IPS-18c (cell line): Measurements from ENCODE around the gene PSENEN.

Experiments
- H3K4me3 ChIP-seq: 2 replicates; pipeline ENCODE4 v1.7.0; 2013; ENCODE audit warnings: low read depth, mild to moderate bottlenecking, low read length, moderate library complexity; ENCODE audit not compliant: insufficient read depth
- H3K9me3 ChIP-seq: one replicate; pipeline ENCODE4 v1.6.1; 2013; ENCODE audit warnings: mild to moderate bottlenecking, low read length, moderate library complexity; ENCODE audit not compliant: control insufficient read depth, insufficient read depth

The PSENEN gene, protein sequence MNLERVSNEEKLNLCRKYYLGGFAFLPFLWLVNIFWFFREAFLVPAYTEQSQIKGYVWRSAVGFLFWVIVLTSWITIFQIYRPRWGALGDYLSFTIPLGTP

DNA sequence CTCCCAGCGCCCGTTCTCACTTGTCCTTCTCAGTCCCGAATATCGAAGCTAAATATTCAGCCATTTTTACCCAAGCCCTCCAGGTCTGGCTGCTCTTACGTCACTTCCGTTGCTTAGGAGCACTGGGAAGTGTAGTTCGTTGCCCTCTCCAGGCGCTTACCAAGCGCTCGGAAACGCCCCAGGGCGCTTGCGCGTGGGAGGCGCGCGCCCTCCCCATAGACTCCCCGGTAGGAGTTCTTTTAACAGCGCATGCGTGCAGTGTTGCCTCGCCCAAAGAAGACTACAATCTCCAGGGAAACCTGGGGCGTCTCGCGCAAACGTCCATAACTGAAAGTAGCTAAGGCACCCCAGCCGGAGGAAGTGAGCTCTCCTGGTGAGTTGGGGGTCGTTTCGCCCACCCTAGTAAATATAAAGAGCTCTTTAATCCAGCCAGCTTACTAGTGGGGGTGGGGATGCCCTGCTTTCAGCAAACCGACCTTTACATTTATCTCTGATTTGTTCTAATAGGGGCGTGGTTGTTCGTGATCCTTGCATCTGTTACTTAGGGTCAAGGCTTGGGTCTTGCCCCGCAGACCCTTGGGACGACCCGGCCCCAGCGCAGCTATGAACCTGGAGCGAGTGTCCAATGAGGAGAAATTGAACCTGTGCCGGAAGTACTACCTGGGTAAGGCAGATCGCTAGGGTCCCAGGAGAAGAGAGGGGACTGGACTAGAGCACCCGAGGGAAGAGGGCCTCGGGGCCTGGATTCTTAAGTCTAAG lies at the start of gene PSENEN, which contains the start of gene U2AF1L4:
Gene PSENEN (plus strand): TSS at position 324 of the 759 bp plus-strand sequence. CDS start 280 bp downstream, at position 604.
Gene U2AF1L4 (minus strand): TSS at position 91 of the 759 bp plus-strand sequence. CDS start 27 bp downstream, at position 64.
- Histone ChIP-seq H3K4me3 (peak within 1 kb of the TSS; percentile 92), H3K9me3 (no peaks in the 10 kb centered on the region)

GRCh38 chr19:35695895-35696422 lies 49.5 kb upstream of the PSENEN start:
- no peak overlapping the region for H3K4me3 ChIP-seq
- no peaks in the 10 kb centered on the region for H3K9me3 ChIP-seq

GRCh38 chr19:35696835-35697234 lies 48.6 kb upstream of the PSENEN start:
- H3K9me3 ChIP-seq, result no peaks in the 10 kb centered on the region
- H3K4me3 ChIP-seq, result no peak overlapping the region

DNA sequence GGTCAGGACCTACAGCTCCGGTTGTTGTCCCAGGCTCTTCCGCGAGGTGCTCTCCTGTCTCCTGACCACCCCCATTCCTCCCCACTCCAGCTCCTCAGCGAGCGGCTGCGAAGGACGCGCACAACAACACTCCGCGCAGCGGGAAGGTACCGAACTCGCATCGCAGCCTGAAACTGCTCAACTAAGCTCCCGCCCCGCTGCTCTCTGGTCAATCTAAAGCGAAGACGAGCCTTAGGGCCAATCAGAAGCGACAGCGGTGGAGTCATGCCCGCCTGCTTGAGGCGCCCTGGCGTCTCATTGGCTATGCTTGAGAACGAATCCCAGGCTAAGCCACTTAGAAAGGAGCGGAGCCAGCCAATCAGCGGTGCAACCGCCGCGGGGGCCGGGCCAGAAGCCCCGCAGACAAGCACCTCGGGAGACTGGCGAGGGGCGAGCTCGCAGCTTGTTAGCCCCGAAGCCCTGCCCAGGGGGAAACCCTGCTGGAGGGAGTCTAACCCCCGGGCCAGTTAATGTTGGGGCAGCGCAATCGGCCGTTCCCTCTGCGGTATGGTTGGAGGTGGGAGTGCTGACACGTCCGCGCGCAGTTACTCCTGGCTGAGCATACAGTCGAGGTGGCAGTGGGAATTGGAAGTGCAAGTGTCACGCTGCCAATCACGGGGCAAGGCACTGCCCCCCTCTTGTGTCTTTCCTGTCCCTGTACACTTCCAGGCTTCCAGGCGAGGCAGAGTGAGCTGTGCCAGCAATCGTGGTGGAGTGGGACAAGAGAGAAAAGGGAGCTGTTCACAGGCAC lies 43.0 kb upstream of the PSENEN start:
- Histone ChIP-seq H3K9me3 (peaks cover 2% of the 10 kb centered on the region), H3K4me3 (peak overlapping the region; percentile 72)

DNA sequence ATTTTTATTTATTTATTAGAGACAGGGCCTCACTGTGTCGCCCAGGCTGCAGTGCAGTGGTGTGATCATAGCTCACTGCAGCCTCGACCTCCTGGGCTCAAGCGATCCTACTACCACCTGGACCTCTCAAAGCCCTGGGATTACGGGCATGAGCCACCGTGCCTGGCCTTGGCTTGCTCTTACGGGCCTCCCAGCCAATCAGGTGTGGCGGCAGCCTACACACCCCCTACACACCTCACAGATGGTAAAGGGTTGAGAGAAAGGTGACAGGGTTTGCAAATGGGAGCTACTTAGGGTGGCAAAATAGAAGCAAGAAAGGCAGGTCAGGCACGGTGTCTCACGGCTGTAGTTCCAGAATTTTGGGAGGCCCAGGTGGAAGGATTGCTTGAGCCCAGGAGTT lies 42.1 kb upstream of the PSENEN start:
- H3K4me3 ChIP-seq, result no peak overlapping the region
- peaks cover 2% of the 10 kb centered on the region for H3K9me3 ChIP-seq

- peaks cover 2% of the 10 kb centered on the region for H3K9me3 ChIP-seq
- no peak within 1 kb of the TSS for H3K4me3 ChIP-seq
Observed at GRCh38 chr19:35704218-35704617, 41.2 kb upstream of the PSENEN start, which contains the start of gene ZBTB32. Gene ZBTB32, plus strand, starts transcription at chr19:35704558. Its CDS starts 10,069 bp downstream, at chr19:35714627.

- Histone ChIP-seq H3K4me3 (no peak overlapping the region), H3K9me3 (peaks cover 2% of the 10 kb centered on the region)
Observed at GRCh38 chr19:35708391-35708790, 37.1 kb upstream of the PSENEN start.

GRCh38 chr19:35710784-35711723 lies 34.4 kb upstream of the PSENEN start:
- H3K4me3 ChIP-seq, result no peak overlapping the region
- no peaks in the 10 kb centered on the region for H3K9me3 ChIP-seq

DNA sequence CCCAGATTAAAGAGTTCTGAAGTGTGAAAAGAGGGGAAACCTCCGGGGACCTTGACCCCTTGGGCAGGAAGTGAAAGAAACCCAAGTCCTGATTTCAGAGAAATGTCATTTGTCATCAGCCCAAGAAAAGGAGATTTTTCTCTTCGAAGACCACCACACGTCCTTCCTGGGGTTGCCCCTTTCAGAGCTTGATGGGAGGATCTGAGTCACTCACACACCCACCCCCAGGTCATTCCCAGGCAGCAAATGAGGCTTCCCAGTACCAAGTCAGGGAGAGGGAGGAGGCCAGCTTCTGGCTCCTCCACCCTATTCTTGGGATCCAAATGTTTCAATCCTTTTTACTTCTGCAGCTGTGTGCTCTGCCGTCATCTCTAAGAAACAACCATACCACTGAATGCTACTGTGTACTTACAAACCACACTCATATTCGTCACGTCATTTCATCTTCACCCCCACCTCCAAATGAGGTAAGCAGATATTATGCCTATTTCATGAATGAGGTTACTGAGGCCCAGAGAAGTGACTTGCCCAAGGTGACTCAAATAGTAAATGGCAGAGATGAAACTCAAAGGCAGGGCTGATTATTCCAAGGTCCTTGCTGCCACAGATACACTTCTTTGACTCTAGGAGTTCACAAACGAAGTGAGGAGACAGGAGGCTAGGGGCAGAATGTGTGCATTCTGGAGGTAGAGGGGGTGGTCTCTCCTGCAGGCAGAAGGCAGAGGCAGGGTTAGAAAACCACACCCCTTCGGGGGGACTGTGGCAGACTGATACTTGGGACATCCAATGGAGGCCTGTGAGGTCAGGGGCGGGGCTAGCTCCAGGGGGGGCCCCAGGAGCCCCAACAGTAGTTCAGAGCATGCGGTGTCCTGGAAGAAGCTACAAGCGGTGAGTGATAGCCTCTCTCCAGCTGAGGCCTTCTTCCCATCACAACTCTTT lies 32.6 kb upstream of the PSENEN start:
- H3K4me3 ChIP-seq, result no peak overlapping the region
- no peaks in the 10 kb centered on the region for H3K9me3 ChIP-seq

- H3K4me3 ChIP-seq, result no peak overlapping the region
Observed at GRCh38 chr19:35713506-35713850, 32.0 kb upstream of the PSENEN start.

DNA sequence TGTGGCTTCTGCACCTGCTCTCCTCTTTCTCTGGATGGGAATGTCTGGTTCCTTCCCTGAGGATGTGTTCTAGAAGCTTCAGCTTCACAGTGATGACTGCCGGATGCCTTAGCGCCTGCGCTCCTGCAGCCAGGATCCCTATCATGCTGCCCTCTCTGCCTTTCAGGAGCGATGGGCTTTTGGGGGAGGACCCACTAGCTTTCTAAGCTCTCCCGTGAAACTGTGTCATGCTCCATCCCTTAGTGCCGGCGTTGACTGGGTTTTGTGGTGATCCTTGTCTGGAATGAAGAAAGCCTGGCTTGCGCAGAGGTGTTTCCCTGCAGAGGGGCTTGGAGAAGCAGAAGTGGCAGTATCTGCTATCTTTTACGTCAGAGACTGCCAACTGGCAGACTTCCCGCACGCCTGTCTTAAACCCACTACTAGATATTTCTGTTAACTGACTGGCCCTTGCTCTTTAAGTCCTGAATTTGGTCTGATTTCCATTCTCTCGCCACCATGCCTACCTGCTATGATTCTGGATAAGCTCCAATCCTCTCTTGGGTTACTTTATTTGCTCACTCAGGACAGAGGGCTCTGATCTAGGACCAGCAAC lies 31.5 kb upstream of the PSENEN start:
- no peak overlapping the region for H3K4me3 ChIP-seq

More at GRCh38 chr19:35713506-35713850, 32.0 kb upstream of the PSENEN start:
- no peaks in the 10 kb centered on the region for H3K9me3 ChIP-seq

GRCh38 chr19:35714601-35715354 lies 30.7 kb upstream of the PSENEN start:
- H3K9me3 ChIP-seq, result no peaks in the 10 kb centered on the region
- no peak overlapping the region for H3K4me3 ChIP-seq

More for the DNA sequence above, 31.5 kb upstream of the PSENEN start:
- no peaks in the 10 kb centered on the region for H3K9me3 ChIP-seq

DNA sequence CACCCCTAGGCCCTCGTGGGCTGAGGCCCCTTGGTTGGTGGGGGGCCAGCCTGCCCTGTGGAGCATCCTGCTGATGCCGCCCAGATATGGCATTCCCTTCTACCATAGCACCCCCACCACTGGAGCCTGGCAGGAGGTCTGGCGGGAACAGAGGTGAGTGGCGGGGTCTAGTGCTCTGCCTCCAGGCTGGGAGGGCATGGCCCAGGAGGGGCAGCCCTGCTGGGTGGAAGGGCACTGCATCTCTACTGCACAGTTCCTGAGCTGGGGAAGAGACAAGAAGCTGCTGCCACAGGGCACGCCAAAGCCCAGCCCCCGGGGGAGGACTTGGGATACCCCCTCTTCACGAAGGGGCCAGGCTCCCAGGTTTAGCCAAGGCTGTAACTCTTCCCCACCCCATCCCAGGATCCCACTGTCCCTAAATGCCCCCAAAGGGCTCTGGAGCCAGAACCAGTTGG lies 30.1 kb upstream of the PSENEN start:
- H3K4me3 ChIP-seq, result peak overlapping the region; percentile 92
- no peaks in the 10 kb centered on the region for H3K9me3 ChIP-seq

DNA sequence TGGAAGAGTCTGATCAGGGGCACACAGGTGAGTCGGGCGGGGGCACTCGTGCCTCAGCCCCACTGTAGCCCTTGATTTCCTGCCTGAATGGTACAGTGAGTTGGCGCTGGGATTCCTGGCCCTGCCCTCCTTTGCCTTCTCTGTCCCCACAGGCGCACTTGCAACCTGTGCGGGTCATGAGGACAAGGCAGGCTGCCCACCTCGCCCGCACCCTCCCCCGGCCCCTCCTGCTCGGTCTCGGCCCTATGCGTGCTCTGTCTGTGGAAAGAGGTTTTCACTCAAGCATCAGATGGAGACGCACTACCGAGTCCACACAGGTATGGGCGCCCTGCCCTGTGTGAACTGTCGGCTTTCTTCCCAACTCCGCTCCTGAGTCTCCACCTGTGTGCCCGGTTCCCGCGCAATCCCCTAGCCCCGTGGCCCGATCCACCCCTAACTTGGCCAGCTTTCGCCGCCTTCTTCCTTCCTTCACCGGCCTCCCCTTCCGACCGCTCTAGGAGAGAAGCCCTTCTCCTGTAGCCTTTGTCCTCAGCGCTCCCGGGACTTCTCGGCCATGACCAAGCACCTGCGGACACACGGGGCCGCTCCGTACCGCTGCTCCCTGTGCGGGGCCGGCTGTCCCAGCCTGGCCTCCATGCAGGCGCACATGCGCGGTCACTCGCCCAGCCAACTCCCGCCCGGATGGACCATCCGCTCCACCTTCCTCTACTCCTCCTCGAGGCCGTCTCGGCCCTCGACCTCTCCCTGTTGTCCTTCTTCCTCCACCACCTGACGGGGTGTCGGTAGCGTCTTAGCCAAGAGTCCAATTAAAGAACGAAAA lies 29.3 kb upstream of the PSENEN start:
- H3K4me3 ChIP-seq, result peak overlapping the region; percentile 92
- no peaks in the 10 kb centered on the region for H3K9me3 ChIP-seq
